SU-DHL-6 (cell line): ENCODE data around the gene SLC6A5.

Experiments
- H2AFZ ChIP-seq: fragments of 200-600 bp; sonication (generic); 2 replicates; pipeline ENCODE4 v1.6.1; 2014; ENCODE audit warnings: low read depth, mild to moderate bottlenecking, moderate library complexity, mixed read lengths, antibody characterized with exemption, low read length; ENCODE audit not compliant: severe bottlenecking
- H3F3A ChIP-seq: fragments of 200-600 bp; shearing (Covaris generic); 2 replicates; pipeline ENCODE4 v1.6.0; 2016; ENCODE audit warnings: antibody characterized with exemption, mild to moderate bottlenecking; ENCODE audit not compliant: insufficient read depth
- H3K27ac ChIP-seq: fragments of 200-600 bp; sonication (generic); 2 replicates; pipeline ENCODE4 v1.5.1; 2016; ENCODE audit warnings: low read depth, mild to moderate bottlenecking, low read length, moderate library complexity, mixed read lengths
- H3K27me3 ChIP-seq: fragments of 200-600 bp; sonication (generic), shearing (Covaris generic); 2 replicates; pipeline ENCODE4 v1.6.0; 2014; ENCODE audit warnings: mild to moderate bottlenecking, low read length
- H3K36me3 ChIP-seq: fragments of 200-600 bp; sonication (generic); 2 replicates; pipeline ENCODE4 v1.6.1; 2014; ENCODE audit warnings: mild to moderate bottlenecking, low read length, mixed read lengths
- H3K4me2 ChIP-seq: fragments of 300-600, 200-600 bp; shearing (Covaris generic), sonication (generic); 2 replicates; pipeline ENCODE4 v1.6.0; 2014; ENCODE audit warnings: low read length, low read depth, mild to moderate bottlenecking; ENCODE audit not compliant: poor library complexity, severe bottlenecking
- H3K4me3 ChIP-seq: fragments of 200-600 bp; sonication (generic); 2 replicates; pipeline ENCODE4 v1.5.1; 2014; ENCODE audit warnings: antibody characterized with exemption, low read length, mild to moderate bottlenecking, mixed read lengths; ENCODE audit not compliant: insufficient read depth, poor library complexity, severe bottlenecking
- H3K79me2 ChIP-seq: fragments of 200-600 bp; sonication (generic); 2 replicates; pipeline ENCODE4 v1.6.1; 2014; ENCODE audit warnings: mild to moderate bottlenecking, low read length, moderate library complexity; ENCODE audit not compliant: insufficient read depth
- H3K9ac ChIP-seq: fragments of 200-600 bp; sonication (generic); 2 replicates; pipeline ENCODE4 v1.7.0; 2014; ENCODE audit warnings: mild to moderate bottlenecking, low read length
- H3K9me2 ChIP-seq: fragments of 200-600 bp; sonication (generic); replicated peaks from 2 replicates; pipeline ENCODE4 v1.6.1; 2014; ENCODE audit warnings: low read length; ENCODE audit not compliant: insufficient read depth
- H3K9me3 ChIP-seq: fragments of 200-600 bp; sonication (generic); 2 replicates; pipeline ENCODE4 v1.6.1; 2014; ENCODE audit warnings: low read length, mixed read lengths; ENCODE audit not compliant: insufficient read depth
- H4K20me1 ChIP-seq: fragments of 200-600 bp; sonication (generic); 2 replicates; pipeline ENCODE4 v1.6.1; 2014; ENCODE audit warnings: low read depth, mild to moderate bottlenecking, antibody characterized with exemption, low read length, moderate library complexity, mixed read lengths
- EZH2phosphoT487 ChIP-seq: fragments of 200-600 bp; sonication (generic), shearing (Covaris generic); conservative IDR thresholded peaks from 2 replicates; pipeline ENCODE4 v1.6.1; 2018; ENCODE audit warnings: mild to moderate bottlenecking, antibody characterized with exemption, low read length, moderate library complexity, mixed read lengths
- TF ChIP-seq, protein P1 (sequence below): fragments of 200-600 bp; sonication (generic); IDR thresholded peaks from one replicate; pipeline ENCODE4 v1.5.1; 2017; ENCODE audit warnings: antibody characterized with exemption, mild to moderate bottlenecking, low read length, moderate library complexity; ENCODE audit not compliant: insufficient read depth, poor library complexity, severe bottlenecking

The SLC6A5 gene

DNA sequence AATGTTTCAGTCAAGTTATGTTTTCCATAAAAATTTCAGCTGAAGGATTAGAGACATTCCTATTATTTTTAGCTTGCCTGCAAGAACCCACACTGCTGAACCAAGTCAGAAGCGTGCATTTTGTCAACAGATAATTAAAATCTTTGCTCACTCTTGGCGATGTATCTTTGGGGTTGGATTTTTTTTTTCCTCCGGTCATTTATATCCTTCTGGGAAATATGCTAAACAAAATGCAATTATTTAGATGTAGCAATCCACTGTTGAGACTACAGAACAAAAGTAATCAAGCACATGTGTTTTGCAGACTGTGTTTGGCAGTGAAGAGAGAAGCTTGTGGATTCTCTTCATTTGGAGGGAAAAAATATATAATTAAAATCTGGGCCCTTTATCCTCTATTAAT lies 54.6 kb downstream of the SLC6A5 start:
- H2AFZ ChIP-seq, result no peak overlapping the region
- no peaks in the 10 kb centered on the region for H3K79me2 ChIP-seq
- no peaks in the 10 kb centered on the region for H3F3A ChIP-seq
- no peaks in the 10 kb centered on the region for H3K9me3 ChIP-seq
- H3K27me3 ChIP-seq, result peaks cover 3% of the 10 kb centered on the region; the same call in 1 of the 2 replicates
- no peak overlapping the region for H3K27ac ChIP-seq
- H3K4me3 ChIP-seq, result no peak overlapping the region
- no peaks in the 10 kb centered on the region for H3K9me2 ChIP-seq
- no peak overlapping the region for H3K4me2 ChIP-seq
- H4K20me1 ChIP-seq, result no peaks in the 10 kb centered on the region
- no peaks in the 10 kb centered on the region for H3K36me3 ChIP-seq
- TF ChIP-seq EZH2phosphoT487, result no peak
- TF ChIP-seq, protein P1, sequence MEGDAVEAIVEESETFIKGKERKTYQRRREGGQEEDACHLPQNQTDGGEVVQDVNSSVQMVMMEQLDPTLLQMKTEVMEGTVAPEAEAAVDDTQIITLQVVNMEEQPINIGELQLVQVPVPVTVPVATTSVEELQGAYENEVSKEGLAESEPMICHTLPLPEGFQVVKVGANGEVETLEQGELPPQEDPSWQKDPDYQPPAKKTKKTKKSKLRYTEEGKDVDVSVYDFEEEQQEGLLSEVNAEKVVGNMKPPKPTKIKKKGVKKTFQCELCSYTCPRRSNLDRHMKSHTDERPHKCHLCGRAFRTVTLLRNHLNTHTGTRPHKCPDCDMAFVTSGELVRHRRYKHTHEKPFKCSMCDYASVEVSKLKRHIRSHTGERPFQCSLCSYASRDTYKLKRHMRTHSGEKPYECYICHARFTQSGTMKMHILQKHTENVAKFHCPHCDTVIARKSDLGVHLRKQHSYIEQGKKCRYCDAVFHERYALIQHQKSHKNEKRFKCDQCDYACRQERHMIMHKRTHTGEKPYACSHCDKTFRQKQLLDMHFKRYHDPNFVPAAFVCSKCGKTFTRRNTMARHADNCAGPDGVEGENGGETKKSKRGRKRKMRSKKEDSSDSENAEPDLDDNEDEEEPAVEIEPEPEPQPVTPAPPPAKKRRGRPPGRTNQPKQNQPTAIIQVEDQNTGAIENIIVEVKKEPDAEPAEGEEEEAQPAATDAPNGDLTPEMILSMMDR, result no peak
- H3K9ac ChIP-seq, result no peak overlapping the region

DNA sequence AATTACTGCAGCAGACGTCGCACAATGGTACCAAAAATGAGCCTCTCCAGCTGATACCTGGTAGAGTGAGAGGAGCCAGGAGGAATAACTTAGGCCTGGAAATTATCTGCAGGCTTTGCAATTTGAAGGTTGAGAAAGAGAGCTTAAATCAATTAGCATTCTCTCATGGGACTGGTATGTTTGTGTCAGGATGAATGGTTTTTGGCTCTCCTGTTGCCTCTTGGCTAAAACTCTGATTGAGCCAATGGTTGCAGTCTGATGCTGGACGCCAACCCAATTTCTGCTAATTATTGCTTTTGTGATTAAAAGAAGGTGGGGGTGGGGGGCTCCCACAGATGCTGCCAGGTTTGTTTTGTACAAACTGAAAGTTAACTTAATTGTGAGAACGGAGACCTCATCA lies 57.5 kb downstream of the SLC6A5 start:
- Histone ChIP-seq H4K20me1 (no peaks in the 10 kb centered on the region), H3K9me2 (no peaks in the 10 kb centered on the region), H3K27me3 (peaks cover 3% of the 10 kb centered on the region; the same call in 1 of the 2 replicates), H3F3A (no peaks in the 10 kb centered on the region), H3K27ac (no peak overlapping the region), H2AFZ (no peak overlapping the region), H3K36me3 (no peaks in the 10 kb centered on the region), H3K9ac (no peak overlapping the region), H3K4me3 (no peak overlapping the region), H3K9me3 (no peaks in the 10 kb centered on the region), H3K79me2 (no peaks in the 10 kb centered on the region), H3K4me2 (no peak overlapping the region)
- TF ChIP-seq EZH2phosphoT487, result no peak
- TF ChIP-seq, protein P1, result no peak

DNA sequence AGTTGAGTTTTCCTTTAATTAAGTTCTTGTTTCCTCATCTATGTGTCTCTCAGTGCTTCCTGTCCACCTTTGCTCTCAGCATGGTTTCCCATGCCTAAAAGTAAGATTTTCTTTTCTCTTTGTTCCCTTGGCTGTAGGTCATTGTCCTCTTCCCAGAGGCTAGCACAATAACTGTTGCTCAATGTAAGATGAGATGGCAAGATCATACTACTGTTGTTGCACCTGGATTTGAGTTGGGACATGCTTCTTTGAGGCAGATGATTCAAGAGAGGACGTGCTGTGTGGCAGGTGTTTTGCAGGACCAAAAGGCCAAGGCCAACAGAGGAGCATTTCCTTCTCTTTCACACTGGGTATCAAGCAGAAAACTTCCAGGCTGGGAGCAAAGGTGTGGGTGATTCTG lies 58.7 kb downstream of the SLC6A5 start:
- Histone ChIP-seq H3K27ac (no peak overlapping the region), H3K79me2 (no peaks in the 10 kb centered on the region), H3K9me2 (no peaks in the 10 kb centered on the region), H3K4me3 (no peak overlapping the region), H2AFZ (no peak overlapping the region), H4K20me1 (no peaks in the 10 kb centered on the region), H3K4me2 (no peak overlapping the region), H3F3A (no peaks in the 10 kb centered on the region), H3K36me3 (no peaks in the 10 kb centered on the region), H3K9me3 (no peaks in the 10 kb centered on the region), H3K9ac (no peak overlapping the region), H3K27me3 (no peaks in the 10 kb centered on the region; the same call in 1 of the 2 replicates)
- no peak for TF ChIP-seq EZH2phosphoT487

DNA sequence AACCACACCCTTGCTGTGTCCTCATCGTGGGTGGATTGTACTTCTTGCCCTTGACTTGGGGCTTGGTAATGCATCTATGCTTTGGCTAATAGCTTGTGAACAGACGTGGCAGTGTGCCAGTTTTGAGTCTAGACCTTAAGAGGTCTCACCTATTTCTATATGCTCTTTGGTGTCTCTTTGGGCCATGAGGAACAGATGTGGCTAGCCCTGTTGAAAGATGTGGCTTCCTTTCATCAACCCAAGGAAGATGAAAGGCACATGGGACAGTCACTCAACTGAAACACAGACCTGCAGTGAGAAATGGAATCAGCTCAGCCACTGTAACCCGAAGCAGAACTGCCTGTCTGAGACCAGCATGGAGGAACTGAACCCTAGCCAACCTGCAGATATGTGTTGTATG lies 62.0 kb downstream of the SLC6A5 start:
- no peaks in the 10 kb centered on the region; the same call in 1 of the 2 replicates for H3K27me3 ChIP-seq
- H4K20me1 ChIP-seq, result no peaks in the 10 kb centered on the region
- no peak overlapping the region for H3K27ac ChIP-seq

More for the DNA sequence above, 62.0 kb downstream of the SLC6A5 start:
- Histone ChIP-seq H3K36me3 (no peaks in the 10 kb centered on the region), H3K4me2 (no peak overlapping the region), H3K9ac (no peak overlapping the region), H3K9me3 (no peaks in the 10 kb centered on the region), H2AFZ (no peak overlapping the region), H3K4me3 (no peak overlapping the region), H3F3A (no peaks in the 10 kb centered on the region), H3K79me2 (no peaks in the 10 kb centered on the region), H3K9me2 (no peaks in the 10 kb centered on the region)
- TF ChIP-seq, protein P1, result no peak
- no peak for TF ChIP-seq EZH2phosphoT487
